NCI-H2029 (cell line): ENCODE data around the gene GDNF.
"Not testable (repeated sequence)": the region's sequence is repeated elsewhere in the genome, so short reads cannot be mapped to it uniquely, and the experiment has no call there.

Experiments used
- DNase-seq: peaks from one replicate; lab custom pipeline; 2025; lab: John Stamatoyannopoulos, UW

Gene GDNF

DNA sequence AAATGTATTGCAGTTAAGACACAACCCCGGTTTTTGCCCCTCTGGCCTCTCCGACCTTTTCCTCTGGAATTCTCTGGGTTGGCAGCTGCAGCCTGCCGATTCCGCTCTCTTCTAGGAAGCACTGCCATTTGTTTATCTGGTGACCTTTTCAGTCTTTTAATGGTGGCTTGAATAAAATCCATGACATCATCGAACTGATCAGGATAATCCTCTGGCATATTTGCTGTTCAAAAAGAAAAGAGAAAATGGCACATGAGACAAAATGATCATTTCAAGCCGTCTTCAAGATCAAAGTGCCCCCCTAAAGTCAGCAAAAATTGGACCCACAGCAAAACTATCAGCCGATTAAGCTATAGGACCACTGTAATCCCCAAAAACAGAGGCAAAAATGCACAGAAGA lies 23.9 kb downstream of the GDNF start:
- DNase-seq: no peak

DNA sequence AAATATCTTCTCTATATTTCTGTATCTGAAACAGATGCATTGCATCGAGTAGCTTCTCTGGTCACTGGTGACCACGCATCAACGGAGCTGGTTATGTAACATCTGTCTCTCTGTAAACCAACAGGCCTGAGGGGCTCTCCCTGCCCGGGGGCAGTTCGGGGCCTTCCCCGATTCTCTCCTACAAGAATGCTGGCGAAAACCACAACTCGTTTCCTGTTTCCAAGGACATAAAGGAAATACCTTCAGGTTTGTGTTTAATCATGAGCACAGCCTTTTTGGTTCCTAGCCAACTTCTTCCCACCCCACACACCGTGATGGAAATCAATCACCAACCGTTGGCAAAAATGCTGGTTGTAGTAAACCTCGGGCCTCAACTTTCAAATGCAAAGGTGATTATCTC lies 25.1 kb downstream of the GDNF start:
- DNase-seq: no peak

DNA sequence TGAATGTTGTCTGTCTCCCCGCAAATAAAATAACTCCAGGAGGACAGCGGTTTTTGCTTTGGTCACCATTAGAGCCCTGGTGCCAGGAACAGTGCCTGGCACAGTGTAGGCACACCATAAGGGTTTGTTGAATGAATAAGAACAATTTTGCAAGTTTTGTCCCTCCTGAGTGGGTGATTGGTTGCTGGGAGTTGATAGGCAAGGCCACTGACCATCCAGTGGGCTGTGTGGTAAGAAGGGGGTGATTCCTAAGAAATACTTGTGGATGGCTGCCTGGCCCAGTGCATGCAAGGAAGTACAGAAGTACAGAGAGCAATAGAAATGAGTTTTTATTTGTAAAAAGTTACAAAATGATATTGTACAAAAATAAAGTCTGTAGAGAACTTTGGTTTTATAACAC lies 27.5 kb downstream of the GDNF start:
- DNase-seq: no peak

DNA sequence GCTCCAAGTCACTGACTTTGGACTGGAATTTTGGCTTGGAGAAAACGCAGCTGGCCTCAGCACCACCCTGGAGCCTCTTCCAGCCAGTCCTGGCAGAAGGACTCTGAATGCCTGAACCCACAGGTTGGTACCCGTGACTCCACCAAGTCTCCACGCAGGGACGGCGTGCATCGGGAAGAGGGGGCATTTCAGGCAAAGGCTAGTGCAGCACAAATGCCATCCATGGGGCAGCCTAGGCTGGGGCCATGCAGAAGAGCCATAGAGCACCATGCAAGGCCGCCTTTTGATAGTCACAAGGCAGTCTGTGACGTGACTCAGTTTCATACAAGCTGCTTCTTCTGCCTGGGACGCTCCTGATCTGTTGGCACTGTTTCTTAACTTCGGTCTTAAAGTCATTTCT lies 28.0 kb downstream of the GDNF start:
- DNase-seq: no peak

DNA sequence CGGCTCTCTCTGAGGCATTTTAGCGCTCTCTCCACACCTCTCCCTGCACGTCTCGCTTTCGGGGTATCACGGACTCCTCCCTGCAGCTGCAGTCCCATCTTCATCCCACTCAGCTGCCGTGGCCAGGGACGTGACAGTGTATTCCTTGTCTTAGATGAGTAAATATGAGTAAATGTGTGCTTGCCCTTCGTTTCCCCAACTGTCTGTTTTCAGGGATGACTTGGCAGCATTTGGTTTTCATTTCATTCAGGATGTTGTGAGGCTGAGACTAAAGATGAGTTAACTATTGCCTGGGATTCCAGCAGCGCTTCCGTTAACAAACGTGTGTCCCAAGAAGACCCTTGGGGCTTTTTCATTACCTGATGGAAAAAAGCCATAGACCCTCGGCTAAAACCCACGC lies 29.5 kb downstream of the GDNF start:
- DNase-seq: no peak

DNA sequence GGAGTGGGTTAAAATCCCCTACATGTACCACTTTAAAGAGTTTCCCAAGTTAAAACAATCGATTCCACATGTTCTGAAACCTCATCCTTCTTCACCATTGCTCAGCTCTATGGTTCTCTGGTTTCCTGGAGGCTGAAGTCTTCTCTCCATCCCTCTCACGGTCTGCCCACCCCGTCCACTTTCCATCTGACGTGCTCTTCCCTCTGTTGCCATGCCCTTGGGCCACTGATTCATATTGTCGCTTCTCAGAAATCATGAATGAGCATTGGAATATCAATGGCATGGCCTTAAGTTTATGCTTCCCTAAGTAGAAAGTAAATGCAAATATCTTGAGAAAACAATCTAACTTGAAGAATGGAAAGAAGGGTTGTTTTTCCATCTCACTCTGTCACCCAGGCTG lies 30.9 kb downstream of the GDNF start:
- no peak for DNase-seq

DNA sequence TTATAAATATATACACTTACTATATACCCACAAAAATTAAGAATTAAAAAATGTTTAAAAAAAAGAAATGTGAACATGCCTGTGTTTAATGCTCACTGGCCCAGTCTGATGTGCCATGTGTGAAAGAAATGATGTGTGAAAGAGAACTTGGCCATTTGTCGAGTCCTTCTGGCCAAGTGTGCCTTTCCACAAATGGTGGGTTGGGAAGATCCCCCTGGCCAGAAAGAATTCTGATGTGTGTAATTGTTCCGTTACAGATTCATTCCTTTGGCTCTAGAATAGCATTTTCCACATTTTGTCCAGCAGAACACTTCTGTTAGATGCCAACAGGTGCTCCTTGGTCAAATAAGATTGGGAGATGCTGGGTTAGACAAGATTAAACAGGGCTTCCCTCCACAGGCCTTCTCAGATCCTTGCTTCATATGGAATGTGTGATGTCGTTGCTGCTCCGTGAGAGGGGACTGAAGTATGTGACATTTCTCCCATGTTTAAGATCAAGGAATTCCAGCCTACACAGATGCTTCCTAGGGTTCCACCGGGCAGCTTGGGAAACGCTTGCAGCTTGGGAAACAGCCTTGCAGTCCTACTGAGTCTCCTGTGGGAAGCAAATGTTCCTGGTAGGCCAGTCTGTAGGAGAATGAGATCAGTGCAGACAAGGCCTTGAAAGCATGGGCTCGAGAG lies 32.1 kb downstream of the GDNF start:
- DNase-seq: no peak

DNA sequence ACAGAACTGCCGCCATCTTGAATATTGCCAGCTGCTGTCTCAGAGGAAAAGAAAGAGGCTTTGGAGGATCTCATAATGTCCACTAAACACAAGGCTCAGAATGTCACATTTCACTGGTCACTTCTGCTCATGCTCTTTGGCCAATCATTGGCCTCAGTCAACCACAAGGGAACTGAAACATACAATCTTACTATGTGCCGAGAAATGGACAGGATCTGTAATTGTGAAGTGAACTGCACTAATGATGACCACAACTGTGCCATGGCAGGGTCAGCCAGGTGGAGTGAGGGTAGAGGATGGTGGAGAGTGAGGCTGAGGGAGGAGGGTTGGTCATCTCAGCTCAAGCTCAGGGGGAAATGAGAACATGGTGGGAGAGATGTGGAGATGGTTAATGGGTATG lies 32.8 kb downstream of the GDNF start:
- DNase-seq: no peak

DNA sequence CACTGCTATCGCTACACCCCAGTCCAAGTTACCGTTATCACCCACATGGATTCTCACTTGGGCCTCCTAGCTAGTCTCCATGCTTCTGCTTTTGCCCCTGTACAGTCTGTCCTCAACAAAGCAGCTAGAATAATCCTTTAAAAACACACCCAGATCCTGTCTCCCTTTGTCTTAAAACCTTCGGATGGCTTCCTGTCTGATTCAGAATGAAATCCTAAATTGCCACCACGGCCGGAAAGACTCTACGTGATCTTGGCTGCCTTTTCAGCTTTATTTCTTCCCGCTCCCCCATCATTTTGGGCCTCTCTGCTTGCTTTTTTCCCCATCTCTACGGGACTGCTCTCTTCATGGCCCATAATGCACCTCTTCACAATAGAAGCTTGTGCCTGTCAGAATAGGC lies 33.4 kb downstream of the GDNF start:
- DNase-seq: no peak

DNA sequence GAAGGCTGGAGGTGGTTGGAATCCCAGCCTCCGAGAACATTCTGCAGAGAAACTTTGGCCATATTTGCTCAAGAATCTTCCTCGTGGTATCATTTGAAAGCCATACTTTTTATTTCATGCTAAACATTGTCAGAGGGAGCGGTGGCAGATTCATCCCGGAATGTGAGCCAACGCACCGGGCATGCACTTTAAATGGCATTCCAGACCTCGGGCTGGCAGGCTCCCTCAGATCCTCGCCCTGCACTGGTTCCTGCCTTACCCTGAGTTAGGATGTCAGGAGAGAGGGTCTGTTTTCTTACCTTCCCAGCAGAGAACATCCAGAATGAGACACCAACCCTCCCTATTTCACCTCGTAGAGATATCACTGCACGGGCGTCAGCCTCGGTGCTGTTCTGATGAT lies 33.8 kb downstream of the GDNF start:
- DNase-seq: no peak

DNA sequence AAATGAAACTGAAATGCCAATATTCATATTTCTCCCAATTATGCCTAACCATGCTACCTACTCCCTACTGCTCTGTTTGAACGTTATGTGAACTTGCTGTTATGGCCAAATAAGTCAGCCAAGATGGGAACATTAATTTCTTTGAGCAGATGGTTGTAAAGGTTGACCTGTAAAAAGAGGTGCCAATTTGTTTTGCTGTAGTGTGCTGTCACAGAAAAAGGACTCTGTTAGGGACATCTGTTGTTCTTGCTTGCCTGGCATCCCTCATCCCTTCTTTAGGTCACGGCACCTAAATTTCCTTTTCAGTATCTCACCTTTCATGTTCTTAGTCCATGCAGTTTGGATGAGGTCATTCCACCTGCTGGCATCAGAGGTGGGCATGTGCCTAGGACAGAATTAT lies 35.4 kb downstream of the GDNF start:
- DNase-seq: no peak

DNA sequence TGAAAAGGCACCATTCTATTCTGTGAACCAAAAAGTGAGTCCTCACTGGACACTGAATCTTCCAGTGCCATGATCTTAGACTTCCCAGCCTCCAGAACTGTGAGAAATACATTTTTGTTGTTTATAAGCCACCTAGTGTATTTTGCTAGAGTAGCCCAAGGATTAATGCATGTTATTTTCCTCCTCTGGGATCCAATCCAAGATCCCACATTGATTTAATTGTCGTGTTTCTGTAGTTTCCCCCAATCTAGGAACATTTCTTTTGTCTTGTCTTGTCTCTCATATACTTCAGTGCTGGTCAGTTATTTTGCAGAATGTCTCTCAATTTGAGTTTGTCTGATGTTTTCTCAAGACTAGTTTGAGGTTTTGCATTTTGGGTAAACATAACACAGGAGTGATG lies 36.4 kb downstream of the GDNF start:
- no peak for DNase-seq

DNA sequence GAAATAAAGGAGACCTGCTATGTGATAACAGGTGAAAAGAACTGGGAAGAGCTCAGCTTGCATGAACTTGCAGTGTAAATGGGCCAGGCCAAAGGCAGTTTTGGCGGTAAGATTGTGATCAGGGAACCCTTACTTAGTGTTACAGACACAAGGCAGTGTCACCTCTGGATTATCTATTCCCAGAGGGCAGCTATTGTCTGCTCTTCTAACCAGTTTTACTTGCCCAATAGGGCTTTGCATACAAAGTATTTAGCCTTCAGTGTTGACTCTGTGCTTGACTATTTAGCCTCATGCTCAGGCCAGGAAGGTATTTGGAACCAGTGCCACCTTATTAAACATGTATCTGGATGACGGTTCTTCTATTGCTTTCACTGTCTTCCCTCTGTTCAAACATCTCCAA lies 38.3 kb downstream of the GDNF start:
- no peak for DNase-seq

DNA sequence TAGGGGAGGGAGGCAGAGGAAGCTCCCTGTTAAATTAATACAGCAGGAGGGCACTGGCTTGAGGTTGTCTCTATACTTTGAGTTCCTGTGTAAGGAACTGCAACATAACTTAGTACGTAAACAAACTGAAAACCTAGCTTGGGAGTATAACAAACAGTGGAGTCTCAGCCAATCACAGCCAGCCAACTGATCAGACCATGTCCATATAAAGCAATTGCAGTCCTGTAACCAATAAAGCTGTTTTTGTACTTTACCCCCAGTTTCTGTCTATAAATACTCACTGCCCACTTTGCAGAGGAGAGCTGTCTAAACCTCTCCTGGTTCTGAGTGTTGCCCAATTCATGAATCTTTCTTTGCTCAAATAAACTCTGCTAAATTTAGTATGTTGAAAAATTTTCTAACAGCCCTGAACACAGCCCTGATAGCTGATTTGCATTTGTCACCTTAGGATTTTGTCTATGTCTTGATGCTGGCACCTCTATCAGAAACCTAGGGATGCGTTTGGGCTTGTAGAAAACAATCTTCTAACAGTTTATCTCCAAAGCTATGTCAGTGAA lies 39.9 kb downstream of the GDNF start:
- no peak for DNase-seq

DNA sequence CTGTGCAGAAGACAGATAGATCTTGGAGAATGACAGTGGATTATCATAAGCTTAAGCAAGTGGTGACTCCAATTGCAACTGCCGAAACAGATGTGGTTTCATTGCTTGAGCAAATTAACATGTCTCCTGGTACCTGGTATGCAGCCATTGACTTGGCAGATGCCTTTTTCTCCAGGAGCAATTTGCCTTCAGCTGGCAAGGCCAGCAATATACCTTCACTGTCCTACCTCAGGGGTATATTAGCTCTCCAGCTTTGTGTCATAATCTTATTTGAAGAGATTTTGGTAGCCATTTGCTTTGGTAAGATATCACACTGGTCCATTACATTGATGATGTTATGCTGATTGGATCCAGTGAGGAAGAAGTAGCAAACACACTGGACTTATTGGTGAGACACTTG lies 43.4 kb downstream of the GDNF start:
- DNase-seq: not testable (repeated sequence)

DNA sequence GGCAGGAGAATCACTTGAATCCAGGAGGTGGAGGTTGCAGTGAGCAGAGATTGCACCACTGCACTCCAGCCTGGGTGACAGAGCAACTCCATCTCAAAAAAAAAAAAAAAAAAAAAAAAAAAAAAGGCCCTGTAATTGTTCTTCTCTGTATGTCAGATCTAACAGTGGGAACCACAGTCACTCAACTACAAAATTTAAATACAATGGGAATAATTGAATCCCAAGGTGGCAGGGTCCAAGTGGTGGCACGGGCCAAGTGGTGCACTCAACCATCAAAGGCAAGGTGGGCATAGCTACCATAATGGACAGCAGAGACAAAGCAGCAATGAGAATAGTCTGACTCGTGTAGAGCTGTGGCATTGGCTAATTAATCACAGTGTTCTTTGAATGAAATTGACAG lies 44.5 kb downstream of the GDNF start:
- DNase-seq: not testable (repeated sequence)

DNA sequence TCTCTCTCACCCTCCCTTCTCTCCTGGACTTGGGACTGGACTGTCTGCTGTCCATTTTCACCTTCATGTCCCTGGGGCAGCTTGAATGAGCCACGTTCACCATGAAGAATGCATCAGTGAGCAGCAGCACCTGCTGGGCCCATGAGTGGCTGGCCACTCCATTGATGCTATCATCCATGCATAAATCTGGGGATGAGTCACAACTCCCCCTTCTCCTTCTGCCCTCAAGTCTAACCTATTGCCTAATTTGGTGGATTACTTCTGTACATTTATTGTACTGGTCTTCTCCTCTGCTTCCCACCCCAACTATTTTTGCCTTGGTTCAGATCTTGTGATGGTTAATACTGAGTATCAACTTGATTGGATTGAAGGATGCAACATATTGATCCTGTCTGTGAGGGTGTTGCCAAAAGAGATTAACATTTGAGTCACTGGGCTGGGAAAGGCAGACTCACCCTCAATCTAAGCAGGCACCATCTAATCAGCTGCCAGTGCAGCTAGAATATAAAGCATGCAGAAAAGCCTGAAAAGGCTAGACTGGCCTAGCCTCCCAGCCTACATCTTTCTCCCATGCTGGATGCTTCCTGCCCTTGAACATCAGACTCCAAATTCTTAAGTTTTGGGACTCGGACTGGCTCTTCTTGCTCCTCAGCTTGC lies 46.7 kb downstream of the GDNF start:
- DNase-seq: no peak

DNA sequence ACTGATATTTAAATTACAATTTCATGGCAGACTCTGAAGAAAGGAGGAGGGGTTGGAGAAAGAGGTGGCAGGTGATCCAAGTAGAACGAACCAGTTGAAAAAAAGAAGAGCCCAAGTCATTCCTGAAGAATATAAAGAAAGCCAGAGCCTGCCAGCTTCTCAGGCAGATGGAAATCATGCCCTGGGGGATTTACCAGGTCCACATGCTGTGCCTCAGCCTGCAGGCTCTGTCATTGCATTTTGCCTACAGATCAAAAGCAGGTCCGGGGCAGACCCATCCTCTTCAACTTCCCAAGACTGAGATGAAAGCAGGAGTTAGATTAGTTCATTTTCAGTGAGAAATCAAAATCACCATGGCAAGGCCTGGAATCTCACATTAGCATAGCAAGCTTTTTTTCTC lies 48.5 kb downstream of the GDNF start:
- no peak for DNase-seq

DNA sequence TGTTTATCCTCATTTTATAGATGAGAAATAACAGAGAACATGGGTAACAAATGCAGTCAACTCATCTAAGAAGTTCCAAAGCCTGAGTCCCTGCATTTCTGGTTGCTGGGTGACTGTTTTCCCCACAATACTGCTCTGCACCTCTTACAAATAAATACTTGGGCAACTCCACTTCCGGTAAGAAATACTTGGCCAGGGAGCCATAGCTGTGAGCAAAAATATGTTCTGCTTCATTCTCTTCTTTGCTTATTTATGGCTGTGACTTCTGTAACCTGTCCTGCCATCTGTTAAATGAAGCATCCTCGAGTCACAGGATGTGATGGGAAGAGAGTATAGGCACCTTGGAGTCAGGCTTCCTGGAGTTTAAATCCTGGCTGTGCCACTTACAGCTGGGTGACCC lies 49.9 kb downstream of the GDNF start:
- DNase-seq: no peak

DNA sequence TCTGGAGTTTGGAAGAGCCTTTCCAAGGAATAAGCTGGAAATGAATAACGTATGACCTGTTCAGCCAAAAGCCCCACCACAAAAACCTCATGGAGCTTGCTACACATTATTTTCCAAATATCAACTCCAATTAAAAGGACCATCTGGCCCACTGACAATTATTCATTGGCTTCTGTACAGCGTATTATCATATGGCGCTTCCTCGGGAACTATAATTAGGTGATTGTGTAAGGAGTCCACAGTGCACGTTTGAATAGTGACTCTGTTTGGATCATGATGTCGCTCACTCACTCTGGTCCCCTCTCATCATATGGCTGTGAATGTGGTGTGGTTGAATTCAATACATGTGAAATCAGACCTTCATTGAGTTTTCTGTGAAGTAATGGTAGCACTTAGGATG lies 52.1 kb downstream of the GDNF start:
- DNase-seq: no peak

DNA sequence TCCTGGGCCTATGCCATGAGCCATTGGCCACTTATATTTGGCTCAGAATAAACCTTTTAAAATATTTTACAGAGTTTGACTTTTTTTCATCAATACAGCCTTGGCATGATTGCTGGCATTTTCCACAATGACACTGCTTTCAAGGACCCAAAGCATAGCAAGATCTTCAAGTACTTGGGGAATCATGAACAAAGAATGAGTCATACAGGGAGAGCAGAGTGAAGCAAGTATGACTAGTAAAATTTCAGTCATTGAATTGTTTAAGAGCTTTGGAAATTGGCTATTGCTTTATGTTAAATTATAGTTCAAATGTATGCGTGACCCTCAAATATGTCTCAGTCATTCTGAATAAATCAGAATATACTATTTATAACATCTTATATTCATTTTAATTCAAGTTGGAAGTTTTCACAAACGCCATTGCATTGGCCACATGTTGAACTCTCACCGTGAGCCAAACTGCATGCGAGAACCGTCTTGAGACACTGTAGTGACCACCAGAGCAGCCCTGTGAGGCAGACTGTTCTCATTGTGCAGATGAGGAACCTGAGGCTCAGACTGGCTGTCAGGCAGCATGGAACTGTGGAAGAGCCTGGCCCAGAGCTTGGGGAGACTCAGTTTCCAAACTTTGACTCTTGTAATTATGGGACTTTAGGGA lies 52.9 kb downstream of the GDNF start:
- DNase-seq: no peak

DNA sequence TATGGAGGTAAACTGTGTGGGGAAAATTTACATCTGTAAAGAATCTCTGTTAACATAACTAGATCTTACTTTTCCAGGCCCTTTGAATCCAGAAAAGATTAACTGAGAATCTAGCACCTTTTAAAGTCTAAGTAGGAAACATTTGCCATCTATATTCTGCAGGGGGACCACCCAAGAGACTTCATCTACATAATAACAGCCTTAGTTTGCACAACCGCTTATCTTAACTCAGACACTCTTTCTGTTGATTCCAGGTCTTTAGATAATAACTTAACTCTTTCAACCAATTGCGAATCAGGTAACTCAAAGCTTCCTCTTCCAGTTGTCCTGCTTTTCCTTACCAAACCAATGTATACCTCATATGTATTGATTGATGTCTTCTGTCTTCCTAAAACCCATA lies 53.4 kb downstream of the GDNF start:
- no peak for DNase-seq

DNA sequence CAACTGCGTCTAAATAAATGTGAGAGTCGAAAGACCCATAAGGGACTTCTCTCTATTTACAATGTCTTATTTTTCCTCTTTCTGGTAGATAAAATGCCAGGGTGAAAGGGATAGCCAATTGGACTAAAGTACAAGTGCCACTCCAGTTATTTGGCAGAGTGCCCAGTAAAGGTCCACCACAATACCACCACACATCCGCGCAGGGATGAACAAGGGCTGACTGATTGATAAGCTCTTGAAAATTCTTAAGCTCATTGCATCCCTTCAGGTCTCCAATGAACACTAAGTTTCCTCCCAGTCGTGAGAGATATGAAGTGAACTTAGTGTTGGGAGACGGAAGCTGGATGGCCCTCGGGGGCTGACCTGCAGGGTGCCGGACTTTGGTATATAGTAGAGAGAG lies 58.4 kb downstream of the GDNF start:
- DNase-seq: not testable (repeated sequence)
